ENCODE results near the gene PACRG. TPM values are rescaled to one million over a fixed set of nuclear protein-coding genes. Genes with fewer than 3 reads are reported as not detected.

PACRG gene
- total RNA-seq, 4 donors from 2014 or later, result 0.29 to 1.6 (median 0.61) TPM

GRCh38 chr6:162719528-162719927 is 8.2 kb upstream of the PACRG start:
- no peaks in the 10 kb centered on the region for H3K9me3 ChIP-seq
- TF ChIP-seq POLR2A (IDR thresholded peaks at IDR 0.05), result no peak
- TF ChIP-seq, protein P1, sequence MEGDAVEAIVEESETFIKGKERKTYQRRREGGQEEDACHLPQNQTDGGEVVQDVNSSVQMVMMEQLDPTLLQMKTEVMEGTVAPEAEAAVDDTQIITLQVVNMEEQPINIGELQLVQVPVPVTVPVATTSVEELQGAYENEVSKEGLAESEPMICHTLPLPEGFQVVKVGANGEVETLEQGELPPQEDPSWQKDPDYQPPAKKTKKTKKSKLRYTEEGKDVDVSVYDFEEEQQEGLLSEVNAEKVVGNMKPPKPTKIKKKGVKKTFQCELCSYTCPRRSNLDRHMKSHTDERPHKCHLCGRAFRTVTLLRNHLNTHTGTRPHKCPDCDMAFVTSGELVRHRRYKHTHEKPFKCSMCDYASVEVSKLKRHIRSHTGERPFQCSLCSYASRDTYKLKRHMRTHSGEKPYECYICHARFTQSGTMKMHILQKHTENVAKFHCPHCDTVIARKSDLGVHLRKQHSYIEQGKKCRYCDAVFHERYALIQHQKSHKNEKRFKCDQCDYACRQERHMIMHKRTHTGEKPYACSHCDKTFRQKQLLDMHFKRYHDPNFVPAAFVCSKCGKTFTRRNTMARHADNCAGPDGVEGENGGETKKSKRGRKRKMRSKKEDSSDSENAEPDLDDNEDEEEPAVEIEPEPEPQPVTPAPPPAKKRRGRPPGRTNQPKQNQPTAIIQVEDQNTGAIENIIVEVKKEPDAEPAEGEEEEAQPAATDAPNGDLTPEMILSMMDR (IDR thresholded peaks at IDR 0.05 in 4 of 5, conservative IDR thresholded peaks at IDR 0.05 in 1 of 5), result no peak
- H3K27me3 ChIP-seq, result no peaks in the 10 kb centered on the region
- ATAC-seq (no peak), DNase-seq (no peak)
- H3K36me3 ChIP-seq, result no peaks in the 10 kb centered on the region
- H3K4me1 ChIP-seq, result peaks cover 18 to 36% of the 10 kb centered on the region in 2 donors
- intact Hi-C loops (cut with DNase I; ENCODE audit: low total_unique reads) (no loop called here), in situ Hi-C loops (cut with MboI; ENCODE audit: low sequenced_read_pairs in 4 of 4) (no loop called here)
- peak overlapping the region; percentile 28 to 87 (median 68) for H3K27ac ChIP-seq
- H3K4me3 ChIP-seq, result no peak overlapping the region

DNA sequence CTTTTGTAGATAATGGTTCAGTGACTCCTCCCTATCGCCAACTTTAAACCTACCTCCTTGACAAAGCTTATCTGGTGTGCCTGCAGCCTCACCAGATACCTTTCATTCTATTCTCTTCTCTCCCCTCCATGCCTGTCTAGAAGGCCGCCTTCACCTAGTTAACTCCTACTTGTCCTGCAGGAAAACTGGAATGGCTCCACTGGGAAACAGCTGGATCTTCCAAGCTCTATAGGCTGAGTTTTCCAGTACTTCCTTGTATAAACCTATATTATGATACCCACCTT is 6.4 kb upstream of the PACRG start:
- Histone ChIP-seq H3K36me3 (no peaks in the 10 kb centered on the region), H3K9me3 (no peaks in the 10 kb centered on the region), H3K4me1 (peaks cover 20 to 36% of the 10 kb centered on the region in 2 donors), H3K27me3 (no peaks in the 10 kb centered on the region), H3K27ac (peak overlapping the region; percentile 79 to 87 (median 84)), H3K4me3 (no peak overlapping the region)
- no peak for TF ChIP-seq POLR2A (IDR thresholded peaks at IDR 0.05)
- TF ChIP-seq, protein P1 (IDR thresholded peaks at IDR 0.05 in 4 of 5, conservative IDR thresholded peaks at IDR 0.05 in 1 of 5), result no peak
- in situ Hi-C loops (cut with MboI; ENCODE audit: low sequenced_read_pairs in 4 of 4) (no loop called here), intact Hi-C loops (cut with DNase I; ENCODE audit: low total_unique reads) (loop anchor here (5.0 to 10.0 kb wide), 3 partner anchors 257 to 1304 kb away; partner anchors contain the start of gene QKI)
- ATAC-seq (peak; percentile 8 to 17), DNase-seq (no peak)

GRCh38 chr6:162722226-162722625 is 5.5 kb upstream of the PACRG start:
- H3K4me3 ChIP-seq, result no peak overlapping the region
- no peaks in the 10 kb centered on the region for H3K27me3 ChIP-seq
- peak overlapping the region; percentile 79 to 97 (median 84) for H3K27ac ChIP-seq
- DNase-seq, result no peak
- no peaks in the 10 kb centered on the region for H3K9me3 ChIP-seq
- TF ChIP-seq, protein P1 (IDR thresholded peaks at IDR 0.05 in 4 of 5, conservative IDR thresholded peaks at IDR 0.05 in 1 of 5), result no peak
- TF ChIP-seq POLR2A (IDR thresholded peaks at IDR 0.05), result no peak
- intact Hi-C loops (cut with DNase I; ENCODE audit: low total_unique reads) (loop anchor here (5.0 to 10.0 kb wide), 3 partner anchors 257 to 1305 kb away; partner anchors contain the start of gene QKI), in situ Hi-C loops (cut with MboI; ENCODE audit: low sequenced_read_pairs in 4 of 4) (no loop called here)
- H3K4me1 ChIP-seq, result peaks cover 25 to 34% of the 10 kb centered on the region in 2 donors
- no peaks in the 10 kb centered on the region for H3K36me3 ChIP-seq
- no peak for ATAC-seq

DNA sequence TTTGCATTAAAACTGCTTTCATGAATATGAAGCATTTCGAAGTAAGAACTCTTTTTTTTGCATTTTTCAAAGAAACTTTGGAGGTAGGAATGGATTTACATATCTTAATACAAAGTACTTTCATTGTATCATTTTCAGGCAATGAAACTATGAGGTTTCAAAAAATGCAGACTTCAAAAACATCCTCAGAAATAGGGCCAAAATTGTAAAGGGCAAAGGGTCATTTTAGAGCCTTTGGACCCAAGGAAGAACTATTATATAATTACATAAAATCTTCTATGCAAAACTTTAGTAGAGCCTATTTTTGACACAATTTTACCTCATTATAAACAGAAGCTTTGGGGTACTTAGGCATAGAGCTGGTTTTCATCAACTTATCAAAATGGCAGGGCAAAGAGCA is 5.1 kb upstream of the PACRG start:
- no peak for ATAC-seq
- Histone ChIP-seq H3K9me3 (no peaks in the 10 kb centered on the region), H3K4me3 (no peak overlapping the region), H3K4me1 (peaks cover 25 to 32% of the 10 kb centered on the region in 2 donors), H3K27ac (peak overlapping the region; percentile 42 to 97 (median 88)), H3K27me3 (no peaks in the 10 kb centered on the region), H3K36me3 (no peaks in the 10 kb centered on the region)
- TF ChIP-seq, protein P1 (IDR thresholded peaks at IDR 0.05 in 4 of 5, conservative IDR thresholded peaks at IDR 0.05 in 1 of 5), result no peak
- no peak for TF ChIP-seq POLR2A (IDR thresholded peaks at IDR 0.05)
- in situ Hi-C loops (cut with MboI; ENCODE audit: low sequenced_read_pairs in 4 of 4) (no loop called here), intact Hi-C loops (cut with DNase I; ENCODE audit: low total_unique reads) (loop anchor here (5.0 to 10.0 kb wide), 3 partner anchors 258 to 1305 kb away; partner anchors contain the start of gene QKI)
- DNase-seq, result no peak

DNA sequence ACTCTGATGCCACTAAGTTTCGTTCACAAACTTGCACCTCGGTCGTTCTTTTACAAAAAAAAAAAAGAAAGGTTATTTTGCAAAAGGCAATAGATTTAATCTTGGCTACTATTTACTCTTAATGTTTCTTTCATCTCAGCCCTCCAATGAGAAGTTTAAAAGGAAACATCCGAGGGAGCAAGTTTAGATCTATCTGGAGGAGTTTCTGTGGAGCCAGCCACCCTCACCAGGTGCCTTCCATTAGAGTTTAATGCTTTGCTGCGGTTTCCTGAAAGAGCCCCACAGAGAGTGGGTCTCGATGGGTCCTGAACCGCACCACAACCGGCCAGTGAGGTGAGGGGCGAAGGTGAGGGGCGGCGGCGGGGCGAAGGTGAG is 840 bp upstream of the PACRG start:
- ATAC-seq, result peak; percentile 31 to 41

More for the DNA sequence above, 840 bp upstream of the PACRG start:
- Histone ChIP-seq H3K27ac (peak overlapping the region; percentile 92 to 97 (median 94)), H3K36me3 (no peaks in the 10 kb centered on the region), H3K27me3 (no peaks in the 10 kb centered on the region), H3K9me3 (no peaks in the 10 kb centered on the region), H3K4me3 (peak overlapping the region; percentile 74 to 98 (median 82)), H3K4me1 (peaks cover 14 to 20% of the 10 kb centered on the region in 2 donors)
- in situ Hi-C loops (cut with MboI; ENCODE audit: low sequenced_read_pairs in 4 of 4), result loop anchor here in 2 of 4 donors (25.0 kb wide), 1 partner anchor 1315 kb away; no protein-coding TSS in a partner anchor
- intact Hi-C loops (cut with DNase I; ENCODE audit: low total_unique reads), result loop anchor here (5.0 to 10.0 kb wide), 5 partner anchors 262 to 1085 kb away; partner anchors contain the start of gene QKI
- no peak for DNase-seq
- TF ChIP-seq, protein P1 (IDR thresholded peaks at IDR 0.05 in 4 of 5, conservative IDR thresholded peaks at IDR 0.05 in 1 of 5), result no peak
- no peak for TF ChIP-seq POLR2A (IDR thresholded peaks at IDR 0.05)

Measured in gastrocnemius medialis (tissue), 4 donors.